A549 (cell line): Measurements from ENCODE around the gene NXPH2. TPM values are rescaled to one million over a fixed set of nuclear protein-coding genes. Genes with fewer than 3 reads are reported as not detected.

Source experiments
- ATAC-seq, 2 experiments: fragments of 200-7000 bp in 1 of 2; fragments of >200 bp in 1 of 2; cut with Nextera tagmentation in 1 of 2; cut with Tn5 transposase in 1 of 2; 3 replicates each; pipeline versions ENCODE4 v1.8.0 to v1.9.1; 2018 to 2020; ENCODE audit warnings: mild to moderate bottlenecking in 1 of 2, moderate library complexity in 1 of 2
- CTCF ChIA-PET: fragments of 300-600 bp; sonication (Branson Sonifier 250); formaldehyde crosslinking; extraction: SDS; loops from one replicate; lab custom pipeline; 2021; ENCODE audit warnings: antibody characterized with exemption, inconsistent platforms; lab: Yijun Ruan, JAX
- POLR2A ChIA-PET: fragments of 350-600 bp; formaldehyde crosslinking; extraction: SDS; loops from one replicate; lab custom pipeline; 2021; ENCODE audit warnings: antibody characterized with exemption, inconsistent platforms; lab: Yijun Ruan, JAX
- DNase-seq, 2 experiments: peaks; one replicate each; pipeline versions ENCODE4 v3.0.0 to v3.0.0-alpha.2; 2011 to 2016; ENCODE audit warnings: low read depth in 1 of 2, low spot score in 1 of 2
- FAIRE-seq: peaks from 2 replicates; lab custom pipeline; 2011; peaks lifted over from hg19 to GRCh38; lab: Jason Lieb, UNC
- H3K27ac ChIP-seq, 2 experiments: fragments of >200 bp; sonication (Bioruptor Twin); formaldehyde crosslinking; 3 replicates each; pipeline ENCODE4 v1.5.1; 2016 to 2017
- H3K4me1 ChIP-seq: fragments of >200 bp; sonication (Bioruptor Twin); formaldehyde crosslinking; 3 replicates; pipeline ENCODE4 v1.6.1; 2016
- H3K4me2 ChIP-seq: fragments of >200 bp; sonication (Bioruptor Twin); formaldehyde crosslinking; 3 replicates; pipeline ENCODE4 v1.6.1; 2016
- H3K4me3 ChIP-seq: fragments of >200 bp; sonication (Bioruptor Twin); formaldehyde crosslinking; 3 replicates; pipeline ENCODE4 v1.5.1; 2016
- H3K9me3 ChIP-seq: fragments of >200 bp; sonication (Bioruptor Twin); formaldehyde crosslinking; 3 replicates; pipeline ENCODE4 v1.6.1; 2016
- ATOH8 ChIP-seq: fragments of 250-450 bp; sonication (Bioruptor Pico); IDR thresholded peaks from 2 replicates; pipeline ENCODE4 v1.5.0; 2020; ENCODE audit warnings: low read depth, mild to moderate bottlenecking, moderate library complexity
- BCL3 ChIP-seq: fragments of >200 bp; sonication (Bioruptor Twin); formaldehyde crosslinking; IDR thresholded peaks from 3 replicates; pipeline ENCODE4 v1.6.1; 2016
- BHLHE40 ChIP-seq: IDR thresholded peaks from 2 replicates; pipeline ENCODE4 v1.6.1; 2012; ENCODE audit warnings: low read depth, low read length, inconsistent platforms
- CBX2 ChIP-seq: fragments of 200-600 bp; sonication (generic); IDR thresholded peaks from 2 replicates; pipeline ENCODE4 v1.6.1; 2016; ENCODE audit warnings: low read depth, mild to moderate bottlenecking, borderline replicate concordance
- E2F6 ChIP-seq: IDR thresholded peaks from 2 replicates; pipeline ENCODE4 v1.6.1; 2012; ENCODE audit warnings: low read depth, borderline replicate concordance
- EHF ChIP-seq: fragments of 250-450 bp; sonication (Bioruptor Pico); IDR thresholded peaks from 2 replicates; pipeline ENCODE4 v1.5.0; 2020; ENCODE audit warnings: mild to moderate bottlenecking
- EHMT2 ChIP-seq: fragments of 200-600 bp; sonication (generic); IDR thresholded peaks from 2 replicates; pipeline ENCODE4 v1.6.1; 2016; ENCODE audit warnings: antibody characterized with exemption, low read depth, mild to moderate bottlenecking, moderate library complexity
- EP300 ChIP-seq, 2 experiments: fragments of >200 bp; sonication (Bioruptor Twin); formaldehyde crosslinking; IDR thresholded peaks; 2 replicates in 1 of 2; 3 replicates in 1 of 2; pipeline ENCODE4 v1.6.1; 2016 to 2017
- FOSL2 ChIP-seq, 2 experiments: fragments of 450-650 bp in 1 of 2; fragments of >200 bp in 1 of 2; sonication (Bioruptor Twin) in 1 of 2; formaldehyde crosslinking; IDR thresholded peaks; 2 replicates each; pipeline versions ENCODE4 v1.5.0 to v1.6.1; 2016 to 2020; ENCODE audit warnings: mild to moderate bottlenecking in 1 of 2, moderate library complexity in 1 of 2
- GATA3 ChIP-seq: IDR thresholded peaks from 2 replicates; pipeline ENCODE4 v1.6.1; 2012; ENCODE audit warnings: borderline replicate concordance
- HEYL ChIP-seq: fragments of 250-450 bp; sonication (Bioruptor Pico); IDR thresholded peaks from 2 replicates; pipeline ENCODE4 v1.8.0; 2021; ENCODE audit warnings: mild to moderate bottlenecking, moderate library complexity
- HOXA7 ChIP-seq: fragments of 250-450 bp; sonication (Bioruptor Pico); IDR thresholded peaks from 2 replicates; pipeline ENCODE4 v1.5.0; 2020; ENCODE audit warnings: mild to moderate bottlenecking, moderate library complexity
- JUN ChIP-seq, 2 experiments: fragments of >200 bp; sonication (Bioruptor Twin); formaldehyde crosslinking; IDR thresholded peaks; 2 replicates in 1 of 2; 3 replicates in 1 of 2; pipeline ENCODE4 v1.6.1; 2016 to 2017
- KDM5A ChIP-seq: fragments of 200-600 bp; sonication (generic); IDR thresholded peaks from 2 replicates; pipeline ENCODE4 v1.6.1; 2016; ENCODE audit warnings: antibody characterized with exemption, mild to moderate bottlenecking
- MAFK ChIP-seq: fragments of 450-650 bp; IDR thresholded peaks from 2 replicates; pipeline ENCODE4 v1.6.1; 2014; ENCODE audit not compliant: partially characterized antibody
- MYC ChIP-seq: IDR thresholded peaks from 2 replicates; pipeline ENCODE4 v1.6.1; 2012; ENCODE audit warnings: mild to moderate bottlenecking, inconsistent platforms, low read length, improper control_type of control experiment, borderline replicate concordance
- NFE2L2 ChIP-seq: fragments of 150-350 bp; conservative IDR thresholded peaks from 2 replicates; pipeline ENCODE4 v1.6.1; 2014; ENCODE audit warnings: low read length
- NR3C1 ChIP-seq: fragments of >200 bp; sonication (Bioruptor Twin); formaldehyde crosslinking; IDR thresholded peaks from 3 replicates; pipeline ENCODE4 v1.6.1; 2017
- PBX3 ChIP-seq: IDR thresholded peaks from 2 replicates; pipeline ENCODE4 v1.6.1; 2012
- PHF8 ChIP-seq: fragments of 200-600 bp; sonication (generic); IDR thresholded peaks from 2 replicates; pipeline ENCODE4 v1.6.1; 2016; ENCODE audit warnings: low read depth, mild to moderate bottlenecking, antibody characterized with exemption, moderate library complexity, borderline replicate concordance
- POLR2AphosphoS2 ChIP-seq: conservative IDR thresholded peaks from 2 replicates; pipeline ENCODE4 v1.6.1; 2012; ENCODE audit warnings: low read length, improper control_type of control experiment, inconsistent platforms
- REST ChIP-seq: fragments of 200-600 bp; sonication (generic); IDR thresholded peaks from 2 replicates; pipeline ENCODE4 v1.6.1; 2016; ENCODE audit warnings: antibody characterized with exemption, mild to moderate bottlenecking, moderate library complexity
- TFCP2L1 ChIP-seq: fragments of 250-450 bp; sonication (Bioruptor Pico); IDR thresholded peaks from 2 replicates; pipeline ENCODE4 v1.5.0; 2021; ENCODE audit warnings: mild to moderate bottlenecking
- USF2 ChIP-seq: fragments of 450-650 bp; IDR thresholded peaks from 2 replicates; pipeline ENCODE4 v1.6.1; 2014; ENCODE audit warnings: antibody characterized with exemption
- ZC3H11A ChIP-seq: fragments of 450-650 bp; IDR thresholded peaks from 2 replicates; pipeline ENCODE4 v1.6.1; 2014; ENCODE audit warnings: antibody characterized with exemption, mild to moderate bottlenecking
- ZNF302 ChIP-seq: fragments of 250-450 bp; sonication (Bioruptor Pico); IDR thresholded peaks from 2 replicates; pipeline ENCODE4 v1.9.0; 2021; ENCODE audit warnings: inconsistent platforms, mild to moderate bottlenecking, moderate library complexity
- WGBS: methylation state at CpG from one replicate; pipeline ENCODE4 v1.1.6; 2017; ENCODE audit errors: missing lambda C conversion rate; 5-methylcytosine and 5-hydroxymethylcytosine counted together
- polyA plus RNA-seq, 4 experiments: library from polyadenylated mRNA; depleted of rRNA in 3 of 4; stranded (reverse); fragments of >200 nt; fragmentation: RNase III in 1 of 4; extraction: RNeasy Plus Mini Kit Qiagen cat#74134 plus additional on column Dnase treatment in 1 of 4; gene quantifications; 2 replicates in 3 of 4; 3 replicates in 1 of 4; pipeline ENCODE4 v1.2.3, GENCODE V29; 2011 to 2017

The NXPH2 gene
- polyA plus RNA-seq, 2 of the 4 experiments (the other 2 are of a cell fraction), result not detected

- TF ChIP-seq E2F6 (no peak), PHF8 (no peak), HOXA7 (CRISPR knock-in tag) (no peak), JUN (IDR thresholded peaks at IDR 0.05) (no peak), NFE2L2 (no peak), PBX3 (no peak), CBX2 (no peak), EHMT2 (no peak), EP300 (IDR thresholded peaks at IDR 0.05) (no peak)
Observed at GRCh38 chr2:138767101-138767500, 13.1 kb downstream of the NXPH2 start (continued).

GRCh38 chr2:138766464-138766863 is 13.7 kb downstream of the NXPH2 start:
- Histone ChIP-seq H3K4me1 (no peaks in the 10 kb centered on the region), H3K27ac (no peak overlapping the region), H3K4me3 (no peak overlapping the region), H3K9me3 (no peaks in the 10 kb centered on the region), H3K4me2 (no peak overlapping the region)
- ChIA-PET POLR2A (no interaction called here), CTCF (no interaction called here)
- FAIRE-seq (no peak), DNase-seq (no peak), ATAC-seq (no peak)
- WGBS, result 21% methylated on average over 3 of the region's 3 CpGs
- TF ChIP-seq POLR2AphosphoS2 (no peak), REST (no peak), TFCP2L1 (CRISPR knock-in tag) (no peak), MAFK (no peak), HEYL (CRISPR knock-in tag) (no peak), EHMT2 (no peak), FOSL2 (IDR thresholded peaks at IDR 0.05) (no peak), FOSL2 (CRISPR knock-in tag; IDR thresholded peaks at IDR 0.05) (no peak), USF2 (no peak), GATA3 (no peak), ZC3H11A (no peak), EHF (CRISPR knock-in tag) (no peak), KDM5A (no peak), ATOH8 (no peak), BHLHE40 (no peak), ZNF302 (no peak), MYC (no peak), NR3C1 (no peak), E2F6 (no peak), BCL3 (no peak)
- TF ChIP-seq, all 56 proteins: peak for 0
